Panc1 (cell line): ENCODE results near the gene CRELD2. TPM values are rescaled to one million over a fixed set of nuclear protein-coding genes. Genes with fewer than 3 reads are reported as not detected.

ENCODE experiments used
- ATAC-seq: fragments of 200-7000 bp; cut with Tn5 transposase; 2 replicates; pipeline ENCODE4 v1.9.1; 2020; ENCODE audit warnings: mild to moderate bottlenecking, moderate library complexity
- BruUV-seq: library from RNA; stranded (reverse); fragments of 400-500 nt; replicated peaks from 2 replicates; lab custom pipeline; 2021; lab: Mats Ljungman, UMichigan
- CTCF ChIA-PET: fragments of 300-600 bp; sonication (Branson Sonifier 250); formaldehyde crosslinking; loops from one replicate; lab custom pipeline; 2022; ENCODE audit warnings: antibody characterized with exemption; lab: Charles Lee
- POLR2A ChIA-PET: fragments of 300-600 bp; sonication (Branson Sonifier 250); formaldehyde crosslinking; loops from one replicate; lab custom pipeline; 2022; ENCODE audit warnings: antibody characterized with exemption; lab: Charles Lee
- DNase-seq: peaks from one replicate; pipeline ENCODE4 v3.0.0-alpha.2; 2010; ENCODE audit warnings: low read depth, low spot score
- H3K27ac ChIP-seq: 2 replicates; pipeline ENCODE4 v1.5.1; 2011; ENCODE audit warnings: mild to moderate bottlenecking, low read length, inconsistent platforms
- H3K27me3 ChIP-seq: fragments of 200-500 bp; sonication (Bioruptor generic); 2 replicates; pipeline ENCODE4 v1.6.0; 2014; ENCODE audit warnings: low read length, inconsistent platforms; ENCODE audit not compliant: control insufficient read depth, insufficient read depth
- H3K36me3 ChIP-seq: fragments of 200-500 bp; sonication (Bioruptor generic); 2 replicates; pipeline ENCODE4 v1.5.1; 2014; ENCODE audit warnings: inconsistent platforms, mild to moderate bottlenecking, low read length, moderate library complexity; ENCODE audit not compliant: control insufficient read depth, insufficient read depth
- H3K4me1 ChIP-seq: 2 replicates; pipeline ENCODE4 v1.5.1; 2011; ENCODE audit warnings: inconsistent platforms, mild to moderate bottlenecking, low read length, moderate library complexity; ENCODE audit not compliant: control insufficient read depth, insufficient read depth
- H3K4me3 ChIP-seq, 2 experiments: 2 replicates each; pipeline ENCODE4 v1.5.1; 2011 to 2012; ENCODE audit warnings: low read depth in 2 of 2, low read length in 2 of 2, mild to moderate bottlenecking in 2 of 2, inconsistent platforms in 1 of 2, moderate library complexity in 1 of 2
- H3K9me3 ChIP-seq: fragments of 200-500 bp; sonication (Bioruptor generic); 2 replicates; pipeline ENCODE4 v1.5.1; 2014; ENCODE audit warnings: low read depth, mild to moderate bottlenecking, inconsistent platforms, low read length, moderate library complexity; ENCODE audit not compliant: control insufficient read depth, insufficient read depth
- CTCF ChIP-seq: fragments of 450-650 bp; IDR thresholded peaks from 2 replicates; pipeline ENCODE4 v1.5.1; 2017; ENCODE audit warnings: mild to moderate bottlenecking
- POLR2AphosphoS5 ChIP-seq: IDR thresholded peaks from 2 replicates; pipeline ENCODE4 v1.6.1; 2012; ENCODE audit warnings: mild to moderate bottlenecking, low read depth, low read length, moderate library complexity
- REST ChIP-seq, 2 experiments: IDR thresholded peaks; 2 replicates each; pipeline ENCODE4 v1.6.1; 2011 to 2012; ENCODE audit warnings: low read depth in 2 of 2, control low read depth in 1 of 2, low read length in 1 of 2, mild to moderate bottlenecking in 1 of 2, moderate library complexity in 1 of 2; ENCODE audit not compliant: insufficient read depth in 1 of 2
- SIN3A ChIP-seq: IDR thresholded peaks from 2 replicates; pipeline ENCODE4 v1.6.1; 2012; ENCODE audit warnings: low read depth, mild to moderate bottlenecking, low read length, moderate library complexity, borderline replicate concordance; ENCODE audit not compliant: insufficient read depth
- TCF7L2 ChIP-seq: IDR thresholded peaks from 2 replicates; pipeline ENCODE4 v1.6.1; 2011; ENCODE audit warnings: mild to moderate bottlenecking, low read depth, low read length, inconsistent platforms
- in situ Hi-C: cut with HindIII; loops from 2 replicates; pipeline ENCODE4 v1.10.0; 2016; ENCODE audit warnings: low sequenced_read_pairs, low pct_unique_long_range_greater_than_20kb
- intact Hi-C: fragments of 100-400 bp; cut with micrococcal nuclease; formaldehyde crosslinking; loops from one replicate; pipeline ENCODE4 v1.10.0; 2022; ENCODE audit not compliant: unreplicated experiment
- total RNA-seq: library from RNA; stranded (reverse); gene quantifications from one replicate; pipeline ENCODE4 v1.2.1, GENCODE V29; 2021; ENCODE audit not compliant: unreplicated experiment

Gene CRELD2
- total RNA-seq, 1 experiment from 2014 or later: 59.7 TPM

- ATAC-seq (no peak), DNase-seq (no peak)
- TF ChIP-seq SIN3A (no peak), TCF7L2 (no peak), REST (IDR thresholded peaks at IDR 0.05; ENCODE audit: insufficient read depth in 1 of 2, low read depth in 2 of 2, low read length in 1 of 2) (no peak), CTCF (no peak), POLR2AphosphoS5 (no peak)
- Histone ChIP-seq H3K4me1 (no peaks in the 10 kb centered on the region), H3K4me3 (no peak overlapping the region), H3K9me3 (peaks cover 5% of the 10 kb centered on the region; the same call in 1 of the 2 replicates), H3K27ac (no peak overlapping the region), H3K27me3 (no peaks in the 10 kb centered on the region), H3K36me3 (no peaks in the 10 kb centered on the region)
- intact Hi-C loops (no loop called here), in situ Hi-C loops (no loop called here)
- CTCF ChIA-PET: interaction anchor here (0.8 kb wide), 1 partner anchor 14 kb away, joined by 3 read pairs; no protein-coding TSS in a partner anchor
- POLR2A ChIA-PET: no interaction called here
- BruUV-seq: no TSS peak
These were observed 45.0 kb upstream of the CRELD2 start for GRCh38 chr22:49873228-49873940.

GRCh38 chr22:49877642-49878041, 40.8 kb upstream of the CRELD2 start:
- POLR2A ChIA-PET: no interaction called here
- no peaks in the 10 kb centered on the region for H3K36me3 ChIP-seq
- no peaks in the 10 kb centered on the region for H3K4me1 ChIP-seq
- H3K27me3 ChIP-seq: no peaks in the 10 kb centered on the region
- no peak overlapping the region for H3K27ac ChIP-seq
- DNase-seq (no peak), ATAC-seq (no peak)
- no peak for TF ChIP-seq REST (IDR thresholded peaks at IDR 0.05; ENCODE audit: insufficient read depth in 1 of 2, low read depth in 2 of 2, low read length in 1 of 2)
- TF ChIP-seq SIN3A: no peak
- TF ChIP-seq TCF7L2: no peak
- TF ChIP-seq CTCF: no peak
- no peak for TF ChIP-seq POLR2AphosphoS5
- intact Hi-C loops: no loop called here
- BruUV-seq: no TSS peak
- in situ Hi-C loops: no loop called here
- CTCF ChIA-PET: interaction anchor here (0.6 to 0.7 kb wide), 2 partner anchors 31 to 59 kb away, joined by 5 to 6 read pairs; no protein-coding TSS in a partner anchor
- H3K4me3 ChIP-seq: no peak overlapping the region
- no peaks in the 10 kb centered on the region for H3K9me3 ChIP-seq
